ENCODE measurements around the gene B4GALT2. TPM values are rescaled to one million over a fixed set of nuclear protein-coding genes. Genes with fewer than 3 reads are reported as not detected.

B4GALT2 gene
- total RNA-seq, 4 donors from 2014 or later, result 22.3 to 30.3 (median 24.7) TPM

DNA sequence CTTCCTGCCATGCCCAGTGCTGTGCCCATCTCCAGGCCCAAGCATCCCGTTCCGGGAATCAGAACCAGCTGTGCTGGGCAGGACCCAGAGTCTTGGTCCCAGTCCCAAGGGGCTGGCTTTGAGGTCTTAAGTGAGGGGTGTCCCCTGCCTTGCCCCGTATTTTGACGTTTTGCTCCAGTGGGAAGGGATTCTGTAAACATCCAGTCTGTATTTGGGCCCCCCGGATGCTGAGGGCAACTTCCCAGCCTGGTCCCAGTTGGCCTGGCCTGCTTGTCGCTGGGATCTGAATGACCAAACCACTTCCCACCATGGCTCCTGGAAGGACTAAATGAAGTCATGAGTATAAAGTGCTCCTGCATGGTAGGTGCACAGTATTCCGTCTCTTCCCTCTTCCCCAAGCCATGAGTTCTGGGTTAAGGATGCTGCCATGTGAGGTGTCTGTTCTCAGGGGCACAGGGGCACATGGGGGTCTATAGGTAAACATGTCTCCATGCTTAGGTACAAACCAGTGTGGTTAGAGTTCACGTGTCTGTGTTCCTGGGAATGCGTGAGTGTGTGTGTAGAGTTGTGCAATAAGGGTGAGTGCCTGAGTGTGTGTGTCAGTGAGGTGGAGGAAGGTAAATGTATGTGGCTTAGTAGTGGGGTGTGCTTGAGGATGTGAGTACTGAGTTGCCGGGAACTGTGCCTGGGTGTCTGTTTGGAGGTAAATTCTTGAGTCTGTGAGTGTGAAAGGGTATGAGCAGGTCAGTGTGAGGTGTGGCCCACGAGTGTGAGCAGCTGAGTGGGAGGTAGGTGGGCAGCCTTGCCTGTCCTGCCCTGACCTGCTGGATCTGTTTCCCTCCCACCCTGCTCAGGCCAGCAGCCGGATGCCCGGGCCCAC lies 1.5 kb downstream of the B4GALT2 start:
- Histone ChIP-seq H3K27ac (no peak overlapping the region), H3K4me3 (replicated peaks in 1 of 3) (no peak overlapping the region), H3K4me1 (peaks cover 25 to 39% of the 10 kb centered on the region in 2 donors), H3K27me3 (no peaks in the 10 kb centered on the region), H3K36me3 (peaks cover 9 to 14% of the 10 kb centered on the region in 2 donors), H3K9me3 (no peaks in the 10 kb centered on the region)
- intact Hi-C loops (cut with DNase I), result no loop called here
- TF ChIP-seq POLR2A (IDR thresholded peaks at IDR 0.05) (no peak), CTCF (IDR thresholded peaks at IDR 0.05) (no peak)
- 67% methylated on average over 11 to 13 of the region's 13 CpGs for WGBS, 2 donors
- no peak for DNase-seq

DNA sequence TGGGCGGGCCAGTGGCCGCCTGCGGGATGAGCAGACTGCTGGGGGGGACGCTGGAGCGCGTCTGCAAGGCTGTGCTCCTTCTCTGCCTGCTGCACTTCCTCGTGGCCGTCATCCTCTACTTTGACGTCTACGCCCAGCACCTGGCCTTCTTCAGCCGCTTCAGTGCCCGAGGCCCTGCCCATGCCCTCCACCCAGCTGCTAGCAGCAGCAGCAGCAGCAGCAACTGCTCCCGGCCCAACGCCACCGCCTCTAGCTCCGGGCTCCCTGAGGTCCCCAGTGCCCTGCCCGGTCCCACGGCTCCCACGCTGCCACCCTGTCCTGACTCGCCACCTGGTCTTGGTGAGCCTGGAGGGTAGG lies 2.1 kb downstream of the B4GALT2 start:
- no peak for DNase-seq
- H3K27ac ChIP-seq, result no peak overlapping the region

DNA sequence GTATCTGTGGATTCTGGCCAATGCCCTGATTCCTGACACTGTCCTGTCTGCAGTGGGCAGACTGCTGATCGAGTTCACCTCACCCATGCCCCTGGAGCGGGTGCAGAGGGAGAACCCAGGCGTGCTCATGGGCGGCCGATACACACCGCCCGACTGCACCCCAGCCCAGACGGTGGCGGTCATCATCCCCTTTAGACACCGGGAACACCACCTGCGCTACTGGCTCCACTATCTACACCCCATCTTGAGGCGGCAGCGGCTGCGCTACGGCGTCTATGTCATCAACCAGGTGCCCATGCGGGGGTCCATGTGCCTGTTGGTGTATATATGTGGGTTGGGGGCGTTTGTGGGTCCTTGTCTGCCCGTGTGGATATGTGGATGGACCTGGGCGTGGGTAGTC lies 2.6 kb downstream of the B4GALT2 start:
- no peak overlapping the region for H3K4me3 ChIP-seq (replicated peaks in 1 of 3)
- 97% methylated on average over 8 of the region's 20 CpGs; no CpG with 5 or more reads in 1 of the 2 donors for WGBS, 2 donors
- H3K36me3 ChIP-seq, result peaks cover 8 to 11% of the 10 kb centered on the region in 2 donors
- H3K27me3 ChIP-seq, result no peaks in the 10 kb centered on the region
- intact Hi-C loops (cut with DNase I), result no loop called here
- no peak for DNase-seq
- no peak for TF ChIP-seq POLR2A (IDR thresholded peaks at IDR 0.05)
- no peak for TF ChIP-seq CTCF (IDR thresholded peaks at IDR 0.05)
- H3K9me3 ChIP-seq, result no peaks in the 10 kb centered on the region
- no peak overlapping the region for H3K27ac ChIP-seq
- peaks cover 15 to 27% of the 10 kb centered on the region in 2 donors for H3K4me1 ChIP-seq

More for the DNA sequence above, 2.1 kb downstream of the B4GALT2 start:
- Histone ChIP-seq H3K4me3 (replicated peaks in 1 of 3) (no peak overlapping the region), H3K27me3 (no peaks in the 10 kb centered on the region), H3K4me1 (peaks cover 19 to 33% of the 10 kb centered on the region in 2 donors), H3K36me3 (peaks cover 9 to 14% of the 10 kb centered on the region in 2 donors), H3K9me3 (no peaks in the 10 kb centered on the region)
- intact Hi-C loops (cut with DNase I), result no loop called here
- TF ChIP-seq CTCF (IDR thresholded peaks at IDR 0.05) (no peak), POLR2A (IDR thresholded peaks at IDR 0.05) (no peak)
- WGBS, 2 donors, result 91 to 96% methylated on average over 12 to 20 of the region's 20 CpGs

DNA sequence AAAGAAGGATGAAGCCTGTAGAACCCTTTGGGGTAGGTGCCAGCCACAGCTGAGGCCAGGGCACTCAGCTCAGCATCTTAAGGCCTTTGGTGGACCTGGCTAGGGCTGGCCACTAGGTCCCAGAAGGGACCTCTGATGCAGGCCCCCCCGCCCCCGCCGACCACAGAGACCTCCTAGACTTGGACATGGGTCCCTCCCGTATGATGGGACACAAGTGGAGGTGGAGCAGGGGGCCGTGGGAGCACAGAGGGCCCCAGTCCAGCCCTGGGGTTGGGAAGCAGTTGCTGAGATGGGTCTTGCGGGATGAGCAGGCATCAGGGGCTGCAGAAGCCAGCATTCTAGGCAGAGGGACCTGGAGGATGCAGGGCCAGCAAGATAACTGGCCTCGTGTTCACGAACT lies 3.2 kb downstream of the B4GALT2 start:
- TF ChIP-seq CTCF (IDR thresholded peaks at IDR 0.05) (no peak), POLR2A (IDR thresholded peaks at IDR 0.05) (no peak)
- no peak for DNase-seq
- H3K36me3 ChIP-seq, result peaks cover 2 to 5% of the 10 kb centered on the region in 2 donors
- no peak overlapping the region for H3K27ac ChIP-seq
- 86 to 98% methylated on average over 6 to 8 of the region's 8 CpGs for WGBS, 2 donors
- no peak overlapping the region for H3K4me3 ChIP-seq (replicated peaks in 1 of 3)
- peaks cover 11 to 21% of the 10 kb centered on the region in 2 donors for H3K4me1 ChIP-seq
- intact Hi-C loops (cut with DNase I), result no loop called here
- no peaks in the 10 kb centered on the region for H3K9me3 ChIP-seq
- H3K27me3 ChIP-seq, result no peaks in the 10 kb centered on the region

GRCh38 chr1:43982808-43983207 lies 3.8 kb downstream of the B4GALT2 start:
- H3K9me3 ChIP-seq, result no peaks in the 10 kb centered on the region
- no peak for DNase-seq
- H3K36me3 ChIP-seq, result no peaks in the 10 kb centered on the region
- WGBS, 2 donors, result 82 to 86% methylated on average over 15 of the region's 15 CpGs
- H3K4me3 ChIP-seq (replicated peaks in 1 of 3), result no peak overlapping the region
- no peaks in the 10 kb centered on the region for H3K27me3 ChIP-seq
- intact Hi-C loops (cut with DNase I), result no loop called here
- H3K27ac ChIP-seq, result no peak overlapping the region
- TF ChIP-seq POLR2A (IDR thresholded peaks at IDR 0.05) (no peak), CTCF (IDR thresholded peaks at IDR 0.05) (no peak)
- H3K4me1 ChIP-seq, result peaks cover 11 to 19% of the 10 kb centered on the region in 2 donors
